ENCODE data around the gene TSC22D2. TPM values are rescaled to one million over a fixed set of nuclear protein-coding genes. Genes with fewer than 3 reads are reported as not detected.

TSC22D2 gene
- total RNA-seq, 4 donors from 2014 or later = 13.0 to 60.4 (median 16.7) TPM

- no peak overlapping the region for H3K4me3 ChIP-seq (ENCODE audit: low read depth, poor library complexity, severe bottlenecking)
- no peak for DNase-seq (ENCODE audit: low spot score in 2 of 2)
- TF ChIP-seq POLR2A (IDR thresholded peaks at IDR 0.05) = no peak
- TF ChIP-seq, protein P1, sequence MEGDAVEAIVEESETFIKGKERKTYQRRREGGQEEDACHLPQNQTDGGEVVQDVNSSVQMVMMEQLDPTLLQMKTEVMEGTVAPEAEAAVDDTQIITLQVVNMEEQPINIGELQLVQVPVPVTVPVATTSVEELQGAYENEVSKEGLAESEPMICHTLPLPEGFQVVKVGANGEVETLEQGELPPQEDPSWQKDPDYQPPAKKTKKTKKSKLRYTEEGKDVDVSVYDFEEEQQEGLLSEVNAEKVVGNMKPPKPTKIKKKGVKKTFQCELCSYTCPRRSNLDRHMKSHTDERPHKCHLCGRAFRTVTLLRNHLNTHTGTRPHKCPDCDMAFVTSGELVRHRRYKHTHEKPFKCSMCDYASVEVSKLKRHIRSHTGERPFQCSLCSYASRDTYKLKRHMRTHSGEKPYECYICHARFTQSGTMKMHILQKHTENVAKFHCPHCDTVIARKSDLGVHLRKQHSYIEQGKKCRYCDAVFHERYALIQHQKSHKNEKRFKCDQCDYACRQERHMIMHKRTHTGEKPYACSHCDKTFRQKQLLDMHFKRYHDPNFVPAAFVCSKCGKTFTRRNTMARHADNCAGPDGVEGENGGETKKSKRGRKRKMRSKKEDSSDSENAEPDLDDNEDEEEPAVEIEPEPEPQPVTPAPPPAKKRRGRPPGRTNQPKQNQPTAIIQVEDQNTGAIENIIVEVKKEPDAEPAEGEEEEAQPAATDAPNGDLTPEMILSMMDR (IDR thresholded peaks at IDR 0.05) = no peak
- intact Hi-C loops (cut with DNase I; ENCODE audit: low total_unique reads) = no loop called here
Observed at GRCh38 chr3:150390087-150390486, 18.0 kb upstream of the TSC22D2 start.

DNA sequence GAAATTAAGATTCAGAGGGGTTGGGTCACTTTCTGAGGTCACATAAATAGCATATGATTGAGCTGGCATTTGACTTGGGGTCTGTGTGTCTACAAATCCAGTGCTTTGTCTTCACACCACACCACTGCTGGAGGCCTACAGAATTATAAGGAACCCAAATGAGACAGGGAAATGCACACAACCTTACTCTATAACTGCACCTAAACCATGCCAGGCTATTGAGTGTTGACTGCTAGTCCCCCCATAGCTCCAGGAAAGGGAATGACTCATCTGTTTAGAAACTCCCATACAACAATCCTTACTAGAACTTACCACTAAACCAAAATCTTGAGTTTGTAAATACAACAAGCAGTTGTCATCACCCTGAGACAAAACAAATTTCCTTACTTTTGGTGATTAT, 16.9 kb upstream of the TSC22D2 start:
- no peak for DNase-seq (ENCODE audit: low spot score in 2 of 2)
- no peak overlapping the region for H3K4me3 ChIP-seq (ENCODE audit: low read depth, poor library complexity, severe bottlenecking)
- intact Hi-C loops (cut with DNase I; ENCODE audit: low total_unique reads) = no loop called here
- no peak for TF ChIP-seq POLR2A (IDR thresholded peaks at IDR 0.05)
- TF ChIP-seq, protein P1 (IDR thresholded peaks at IDR 0.05) = no peak

- TF ChIP-seq, protein P1 (IDR thresholded peaks at IDR 0.05) = no peak
- no peak for TF ChIP-seq POLR2A (IDR thresholded peaks at IDR 0.05)
- intact Hi-C loops (cut with DNase I; ENCODE audit: low total_unique reads) = no loop called here
- no peak overlapping the region for H3K4me3 ChIP-seq (ENCODE audit: low read depth, poor library complexity, severe bottlenecking)
- no peak for DNase-seq (ENCODE audit: low spot score in 2 of 2)
- WGBS, 2 donors = 39 to 43% methylated on average over 1 of the region's 1 CpG
Observed at GRCh38 chr3:150393745-150394144, 14.4 kb upstream of the TSC22D2 start.

DNA sequence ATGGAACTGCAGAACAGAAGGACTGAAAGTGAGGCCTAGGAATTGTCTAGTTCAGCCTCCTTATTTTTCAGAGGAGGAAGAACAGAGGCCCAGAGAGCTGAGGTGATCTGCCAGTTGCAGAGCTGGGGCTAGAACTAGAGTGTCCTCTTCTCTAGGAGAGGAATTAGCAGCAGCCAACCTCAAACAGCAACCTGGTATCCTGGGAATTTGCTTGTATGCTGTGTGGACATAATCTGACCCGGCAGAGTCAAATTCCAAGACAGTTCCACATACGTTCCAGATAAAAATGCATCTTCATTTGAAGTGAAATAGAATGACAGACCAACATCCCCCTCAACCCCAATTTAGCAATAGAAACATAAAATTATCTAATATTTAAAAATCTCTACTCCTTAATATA, 13.5 kb upstream of the TSC22D2 start:
- H3K4me3 ChIP-seq (ENCODE audit: low read depth, poor library complexity, severe bottlenecking) = no peak overlapping the region
- intact Hi-C loops (cut with DNase I; ENCODE audit: low total_unique reads) = no loop called here
- DNase-seq (ENCODE audit: low spot score in 2 of 2) = no peak
- 87 to 89% methylated on average over 2 of the region's 2 CpGs for WGBS, 2 donors
- TF ChIP-seq, protein P1 (IDR thresholded peaks at IDR 0.05) = no peak
- no peak for TF ChIP-seq POLR2A (IDR thresholded peaks at IDR 0.05)

GRCh38 chr3:150396491-150396890, 11.6 kb upstream of the TSC22D2 start:
- DNase-seq (ENCODE audit: low spot score in 2 of 2) = no peak
- 0 to 54% methylated on average over 1 of the region's 1 CpG for WGBS, 2 donors
- intact Hi-C loops (cut with DNase I; ENCODE audit: low total_unique reads) = no loop called here
- H3K4me3 ChIP-seq (ENCODE audit: low read depth, poor library complexity, severe bottlenecking) = no peak overlapping the region
- no peak for TF ChIP-seq POLR2A (IDR thresholded peaks at IDR 0.05)
- TF ChIP-seq, protein P1 (IDR thresholded peaks at IDR 0.05) = no peak

- WGBS, 2 donors = 54 to 60% methylated on average over 3 of the region's 3 CpGs
- no peak for TF ChIP-seq POLR2A (IDR thresholded peaks at IDR 0.05)
- TF ChIP-seq, protein P1 (IDR thresholded peaks at IDR 0.05) = no peak
- intact Hi-C loops (cut with DNase I; ENCODE audit: low total_unique reads) = no loop called here
- no peak for DNase-seq (ENCODE audit: low spot score in 2 of 2)
- H3K4me3 ChIP-seq (ENCODE audit: low read depth, poor library complexity, severe bottlenecking) = no peak overlapping the region
Observed at GRCh38 chr3:150396956-150397550, 11.0 kb upstream of the TSC22D2 start.
